BE2C (cell line): ENCODE results near the gene PGA4.

Experiments
- DNase-seq: peaks from one replicate; pipeline ENCODE4 v3.0.0-alpha.2; 2020
- H3K27me3 ChIP-seq: fragments of 250-450 bp; sonication (Bioruptor Pico); 2 replicates; pipeline ENCODE4 v1.5.1; 2020; ENCODE audit warnings: mild to moderate bottlenecking
- H3K36me3 ChIP-seq: fragments of 250-450 bp; sonication (Bioruptor Pico); 2 replicates; pipeline ENCODE4 v1.5.1; 2020; ENCODE audit warnings: mild to moderate bottlenecking
- H3K4me1 ChIP-seq: fragments of 250-450 bp; sonication (Bioruptor Pico); 2 replicates; pipeline ENCODE4 v1.5.1; 2020
- H3K4me3 ChIP-seq: 2 replicates; pipeline ENCODE4 v1.5.1; 2011; ENCODE audit warnings: low read depth, low read length
- H3K9me3 ChIP-seq: fragments of 250-450 bp; sonication (Bioruptor Pico); 2 replicates; pipeline ENCODE4 v1.5.1; 2020
- TF ChIP-seq, protein P1 (sequence below): IDR thresholded peaks from 2 replicates; pipeline ENCODE4 v1.5.1; 2012; ENCODE audit warnings: mild to moderate bottlenecking, low read depth, low read length

The PGA4 gene

GRCh38 chr11:61267437-61267841 is 45.3 kb downstream of the PGA4 start:
- TF ChIP-seq, protein P1, sequence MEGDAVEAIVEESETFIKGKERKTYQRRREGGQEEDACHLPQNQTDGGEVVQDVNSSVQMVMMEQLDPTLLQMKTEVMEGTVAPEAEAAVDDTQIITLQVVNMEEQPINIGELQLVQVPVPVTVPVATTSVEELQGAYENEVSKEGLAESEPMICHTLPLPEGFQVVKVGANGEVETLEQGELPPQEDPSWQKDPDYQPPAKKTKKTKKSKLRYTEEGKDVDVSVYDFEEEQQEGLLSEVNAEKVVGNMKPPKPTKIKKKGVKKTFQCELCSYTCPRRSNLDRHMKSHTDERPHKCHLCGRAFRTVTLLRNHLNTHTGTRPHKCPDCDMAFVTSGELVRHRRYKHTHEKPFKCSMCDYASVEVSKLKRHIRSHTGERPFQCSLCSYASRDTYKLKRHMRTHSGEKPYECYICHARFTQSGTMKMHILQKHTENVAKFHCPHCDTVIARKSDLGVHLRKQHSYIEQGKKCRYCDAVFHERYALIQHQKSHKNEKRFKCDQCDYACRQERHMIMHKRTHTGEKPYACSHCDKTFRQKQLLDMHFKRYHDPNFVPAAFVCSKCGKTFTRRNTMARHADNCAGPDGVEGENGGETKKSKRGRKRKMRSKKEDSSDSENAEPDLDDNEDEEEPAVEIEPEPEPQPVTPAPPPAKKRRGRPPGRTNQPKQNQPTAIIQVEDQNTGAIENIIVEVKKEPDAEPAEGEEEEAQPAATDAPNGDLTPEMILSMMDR, result no peak
- H3K4me1 ChIP-seq, result no peaks in the 10 kb centered on the region
- no peaks in the 10 kb centered on the region for H3K36me3 ChIP-seq
- H3K9me3 ChIP-seq, result no peaks in the 10 kb centered on the region
- no peak for DNase-seq
- H3K27me3 ChIP-seq, result no peaks in the 10 kb centered on the region
- no peak overlapping the region for H3K4me3 ChIP-seq

- TF ChIP-seq, protein P1, result no peak
These were observed 46.6 kb downstream of the PGA4 start for GRCh38 chr11:61268588-61269250.

GRCh38 chr11:61270354-61271076 is 48.4 kb downstream of the PGA4 start:
- H3K36me3 ChIP-seq, result no peaks in the 10 kb centered on the region
- DNase-seq, result no peak

More at GRCh38 chr11:61268588-61269250, 46.6 kb downstream of the PGA4 start:
- H3K9me3 ChIP-seq, result no peaks in the 10 kb centered on the region
- no peak overlapping the region for H3K4me3 ChIP-seq
- no peaks in the 10 kb centered on the region for H3K4me1 ChIP-seq
- DNase-seq, result no peak
- H3K27me3 ChIP-seq, result no peaks in the 10 kb centered on the region
- no peaks in the 10 kb centered on the region for H3K36me3 ChIP-seq

DNA sequence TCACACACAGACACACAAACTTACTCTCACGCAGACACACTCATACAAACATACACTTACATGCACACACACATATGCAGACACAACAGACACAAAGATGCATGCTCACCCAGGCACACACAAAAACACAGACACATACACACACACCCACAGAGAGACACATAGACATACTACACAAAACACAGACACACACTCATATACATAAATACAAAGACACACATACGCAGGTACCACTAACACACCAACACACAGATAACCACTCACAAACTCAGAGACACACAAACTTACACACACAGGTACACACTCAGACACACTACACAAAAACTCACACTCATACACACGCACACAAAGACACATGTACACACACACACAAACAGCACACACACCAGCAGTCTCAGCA is 50.6 kb downstream of the PGA4 start:
- no peak overlapping the region for H3K4me3 ChIP-seq
- DNase-seq, result no peak
- H3K27me3 ChIP-seq, result no peaks in the 10 kb centered on the region
- H3K9me3 ChIP-seq, result no peaks in the 10 kb centered on the region
- TF ChIP-seq, protein P1, result no peak
- no peaks in the 10 kb centered on the region for H3K4me1 ChIP-seq
- H3K36me3 ChIP-seq, result no peaks in the 10 kb centered on the region

More at GRCh38 chr11:61270354-61271076, 48.4 kb downstream of the PGA4 start:
- no peaks in the 10 kb centered on the region for H3K9me3 ChIP-seq
- H3K27me3 ChIP-seq, result no peaks in the 10 kb centered on the region
- H3K4me1 ChIP-seq, result no peaks in the 10 kb centered on the region
- no peak overlapping the region for H3K4me3 ChIP-seq
- TF ChIP-seq, protein P1, result no peak

DNA sequence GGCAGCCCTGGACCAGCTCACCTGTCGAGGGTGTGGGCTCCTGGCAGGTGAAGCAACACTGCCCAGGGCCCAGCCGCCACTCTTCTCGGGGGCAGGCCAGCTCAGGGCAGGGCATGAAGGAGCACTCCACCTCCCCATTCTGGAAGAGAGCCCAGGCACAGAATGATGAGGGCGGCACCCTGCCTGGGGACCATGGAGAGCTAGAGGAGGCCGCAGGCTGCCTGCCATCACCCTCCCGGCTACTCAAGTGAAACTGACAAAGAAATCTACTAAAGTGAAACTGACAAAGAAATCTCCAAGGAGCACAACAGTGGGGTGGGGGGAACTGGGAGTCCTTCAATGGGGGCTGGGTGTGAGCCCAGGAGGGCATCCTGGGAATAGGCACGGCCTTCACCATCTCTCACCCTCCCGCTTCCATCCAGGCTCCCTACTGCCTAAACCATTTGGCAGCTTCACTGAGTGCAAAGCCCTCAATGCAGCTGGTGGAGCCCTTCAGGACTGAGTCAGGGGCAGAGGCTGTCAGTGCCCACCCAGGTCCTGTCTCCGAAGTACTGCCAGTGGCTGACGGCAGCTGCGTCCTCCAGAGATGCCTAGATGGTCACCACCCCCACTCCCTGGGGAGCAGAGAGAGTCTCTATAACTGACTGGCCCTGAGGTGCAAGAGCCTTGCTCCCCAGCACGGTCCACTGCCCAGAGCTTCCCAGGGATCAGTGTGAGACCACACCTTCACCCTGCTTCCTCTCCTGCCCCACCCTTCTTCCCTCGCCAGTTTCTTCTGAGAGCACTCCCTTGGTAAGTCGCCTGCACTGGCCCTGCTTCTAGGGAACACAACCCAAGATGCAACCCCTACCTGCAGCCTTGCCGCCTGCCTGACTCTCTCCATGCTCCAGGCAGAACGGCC is 51.3 kb downstream of the PGA4 start:
- no peak for DNase-seq
- H3K27me3 ChIP-seq, result no peaks in the 10 kb centered on the region
- no peaks in the 10 kb centered on the region for H3K4me1 ChIP-seq
- TF ChIP-seq, protein P1, result no peak
- no peaks in the 10 kb centered on the region for H3K9me3 ChIP-seq
- no peaks in the 10 kb centered on the region for H3K36me3 ChIP-seq
- no peak overlapping the region for H3K4me3 ChIP-seq
